ENCODE results near the gene CAMTA1.

The CAMTA1 gene

GRCh38 chr1:6962996-6963911 is 178.0 kb downstream of the CAMTA1 start:
- H3K4me3 ChIP-seq (ENCODE audit: low read depth, low read length) = no peak overlapping the region
- no peak for TF ChIP-seq CTCF (IDR thresholded peaks at IDR 0.05; ENCODE audit: low read depth, low read length)

GRCh38 chr1:6963912-6964307 is 178.7 kb downstream of the CAMTA1 start:
- no peak overlapping the region for H3K4me3 ChIP-seq (ENCODE audit: low read depth, low read length)
- no peak for TF ChIP-seq CTCF (IDR thresholded peaks at IDR 0.05; ENCODE audit: low read depth, low read length)

- no peak overlapping the region for H3K4me3 ChIP-seq (ENCODE audit: low read depth, low read length)
- no peak for TF ChIP-seq CTCF (IDR thresholded peaks at IDR 0.05; ENCODE audit: low read depth, low read length)
These were observed 180.1 kb downstream of the CAMTA1 start for GRCh38 chr1:6965083-6965934.

GRCh38 chr1:6965935-6966241 is 180.6 kb downstream of the CAMTA1 start:
- H3K4me3 ChIP-seq (ENCODE audit: low read depth, low read length) = no peak overlapping the region
- no peak for TF ChIP-seq CTCF (IDR thresholded peaks at IDR 0.05; ENCODE audit: low read depth, low read length)

- no peak for TF ChIP-seq CTCF (IDR thresholded peaks at IDR 0.05; ENCODE audit: low read depth, low read length)
- H3K4me3 ChIP-seq (ENCODE audit: low read depth, low read length) = no peak overlapping the region
These were observed 181.1 kb downstream of the CAMTA1 start for GRCh38 chr1:6966326-6966725.

GRCh38 chr1:6967431-6968111 is 182.3 kb downstream of the CAMTA1 start:
- no peak overlapping the region for H3K4me3 ChIP-seq (ENCODE audit: low read depth, low read length)
- no peak for TF ChIP-seq CTCF (IDR thresholded peaks at IDR 0.05; ENCODE audit: low read depth, low read length)

Data from WI38 (cell line).